GM20431 (cell line): ENCODE measurements around the gene PUSL1.

ENCODE experiments used
- in situ Hi-C: fragments of 300-500 bp; cut with MseI, MboI; formaldehyde crosslinking; loops from one replicate; pipeline ENCODE4 v1.15.0; 2020; ENCODE audit warnings: low sequenced_read_pairs; ENCODE audit not compliant: unreplicated experiment

Gene PUSL1

GRCh38 chr1:1320666-1321448, 12.5 kb downstream of the PUSL1 start:
- in situ Hi-C loops = no loop called here

GRCh38 chr1:1321477-1321876, 13.1 kb downstream of the PUSL1 start:
- in situ Hi-C loops = no loop called here

DNA sequence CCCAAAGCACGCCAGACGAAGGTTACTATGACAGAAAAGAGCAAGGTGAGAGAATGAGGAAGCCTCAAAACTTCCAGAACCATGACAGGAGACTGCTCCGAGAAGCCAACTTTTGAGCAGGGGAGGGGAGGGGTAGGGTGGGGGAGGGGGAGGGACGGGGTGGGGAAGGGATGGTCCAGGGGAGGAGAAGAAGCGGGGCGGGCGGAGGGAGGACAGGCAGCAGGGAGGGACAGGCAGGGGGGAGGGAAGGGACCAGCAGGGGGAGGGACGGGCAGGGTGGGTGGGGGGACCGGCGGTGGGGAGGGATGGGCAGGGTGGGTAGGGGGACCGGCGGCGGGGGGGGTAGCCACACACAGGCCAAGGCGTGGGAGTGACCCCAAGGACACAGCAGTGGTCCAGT, 14.0 kb downstream of the PUSL1 start:
- in situ Hi-C loops = no loop called here

GRCh38 chr1:1322952-1323351, 14.6 kb downstream of the PUSL1 start:
- in situ Hi-C loops = no loop called here

DNA sequence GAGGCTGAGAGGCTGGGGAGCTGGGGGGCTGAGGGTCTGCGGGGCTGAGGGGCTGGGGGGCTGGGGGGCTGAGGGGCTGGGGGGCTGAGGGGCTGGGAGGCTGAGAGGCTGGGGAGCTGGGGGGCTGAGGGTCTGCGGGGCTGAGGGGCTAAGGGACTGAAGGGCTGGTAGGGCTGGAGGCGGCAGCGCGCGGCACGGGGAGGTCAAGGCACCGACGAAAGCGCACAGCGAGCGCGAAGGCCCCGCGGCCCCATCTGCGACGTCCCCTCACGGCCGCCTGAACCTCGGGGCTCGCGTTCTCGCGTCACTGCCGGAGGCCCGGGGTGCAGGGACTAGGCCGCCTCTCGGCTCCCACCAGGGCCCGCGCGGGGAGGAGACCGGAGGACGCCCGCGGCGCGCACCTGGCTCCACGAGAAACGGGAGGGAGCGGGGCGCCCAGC, 15.7 kb downstream of the PUSL1 start:
- in situ Hi-C loops = no loop called here

- in situ Hi-C loops = no loop called here
Observed at GRCh38 chr1:1324524-1325287, 16.3 kb downstream of the PUSL1 start, which contains the start of the genes CPTP and INTS11. TSS of gene CPTP (plus strand) at chr1:1324802. CDS start at chr1:1326911, 2,109 bp downstream. TSS of gene INTS11 (minus strand) at chr1:1324660. CDS start at chr1:1324608, 52 bp downstream.

- in situ Hi-C loops = no loop called here
Observed at GRCh38 chr1:1325288-1326074, 17.1 kb downstream of the PUSL1 start.

GRCh38 chr1:1326075-1326605, 17.7 kb downstream of the PUSL1 start:
- in situ Hi-C loops = no loop called here

DNA sequence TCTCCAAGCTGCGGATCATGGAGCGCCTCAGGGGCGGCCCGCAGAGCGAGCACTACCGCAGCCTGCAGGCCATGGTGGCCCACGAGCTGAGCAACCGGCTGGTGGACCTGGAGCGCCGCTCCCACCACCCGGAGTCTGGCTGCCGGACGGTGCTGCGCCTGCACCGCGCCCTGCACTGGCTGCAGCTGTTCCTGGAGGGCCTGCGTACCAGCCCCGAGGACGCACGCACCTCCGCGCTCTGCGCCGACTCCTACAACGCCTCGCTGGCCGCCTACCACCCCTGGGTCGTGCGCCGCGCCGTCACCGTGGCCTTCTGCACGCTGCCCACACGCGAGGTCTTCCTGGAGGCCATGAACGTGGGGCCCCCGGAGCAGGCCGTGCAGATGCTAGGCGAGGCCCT, 18.9 kb downstream of the PUSL1 start:
- in situ Hi-C loops = no loop called here

DNA sequence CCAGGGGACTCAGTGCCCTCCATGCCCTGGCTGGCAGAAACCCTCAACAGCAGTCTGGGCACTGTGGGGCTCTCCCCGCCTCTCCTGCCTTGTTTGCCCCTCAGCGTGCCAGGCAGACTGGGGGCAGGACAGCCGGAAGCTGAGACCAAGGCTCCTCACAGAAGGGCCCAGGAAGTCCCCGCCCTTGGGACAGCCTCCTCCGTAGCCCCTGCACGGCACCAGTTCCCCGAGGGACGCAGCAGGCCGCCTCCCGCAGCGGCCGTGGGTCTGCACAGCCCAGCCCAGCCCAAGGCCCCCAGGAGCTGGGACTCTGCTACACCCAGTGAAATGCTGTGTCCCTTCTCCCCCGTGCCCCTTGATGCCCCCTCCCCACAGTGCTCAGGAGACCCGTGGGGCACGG, 19.9 kb downstream of the PUSL1 start:
- in situ Hi-C loops = no loop called here

DNA sequence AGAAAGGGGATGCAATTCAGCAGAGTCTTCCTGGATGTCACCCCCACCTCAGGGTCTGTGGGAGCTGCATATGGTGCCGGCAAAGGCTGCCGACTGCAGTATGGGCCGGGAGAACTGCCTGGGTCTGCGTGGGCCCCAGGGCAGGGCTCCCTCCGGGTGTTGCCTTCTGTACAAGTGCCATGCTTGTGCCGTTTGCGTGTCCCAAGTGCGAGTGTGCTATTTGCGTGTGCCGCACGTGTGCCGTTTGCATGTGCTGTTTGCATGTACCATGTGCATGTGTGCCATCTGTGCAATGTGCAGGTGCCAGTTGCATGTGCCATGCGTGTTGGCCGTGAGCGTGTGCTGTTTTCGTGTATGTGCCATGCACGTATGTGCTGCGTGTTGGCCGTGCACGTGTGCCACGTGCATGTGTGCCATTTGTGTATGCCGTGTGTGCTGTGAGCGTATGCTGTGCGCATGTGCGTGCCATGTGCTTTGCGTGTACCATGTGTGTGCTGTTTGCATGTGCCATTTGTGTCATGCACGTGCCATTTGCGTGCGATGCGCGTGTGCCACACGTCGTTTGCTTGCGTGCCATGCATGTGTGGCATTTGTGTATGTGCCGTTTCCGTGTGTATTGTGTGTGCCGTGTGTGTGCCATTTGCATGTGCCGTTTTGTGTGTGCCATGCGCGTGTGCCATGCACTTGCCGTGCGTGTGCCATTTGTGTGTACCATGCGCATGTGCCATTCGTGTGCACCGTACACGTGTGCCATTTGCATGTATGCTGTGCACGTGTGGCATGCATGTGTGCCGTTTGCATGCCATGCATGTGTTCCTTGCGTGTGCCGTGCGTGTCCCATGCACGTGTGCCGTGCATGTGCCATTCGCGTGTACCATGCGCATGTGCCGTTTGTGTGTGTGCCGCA, 21.2 kb downstream of the PUSL1 start:
- in situ Hi-C loops = no loop called here

DNA sequence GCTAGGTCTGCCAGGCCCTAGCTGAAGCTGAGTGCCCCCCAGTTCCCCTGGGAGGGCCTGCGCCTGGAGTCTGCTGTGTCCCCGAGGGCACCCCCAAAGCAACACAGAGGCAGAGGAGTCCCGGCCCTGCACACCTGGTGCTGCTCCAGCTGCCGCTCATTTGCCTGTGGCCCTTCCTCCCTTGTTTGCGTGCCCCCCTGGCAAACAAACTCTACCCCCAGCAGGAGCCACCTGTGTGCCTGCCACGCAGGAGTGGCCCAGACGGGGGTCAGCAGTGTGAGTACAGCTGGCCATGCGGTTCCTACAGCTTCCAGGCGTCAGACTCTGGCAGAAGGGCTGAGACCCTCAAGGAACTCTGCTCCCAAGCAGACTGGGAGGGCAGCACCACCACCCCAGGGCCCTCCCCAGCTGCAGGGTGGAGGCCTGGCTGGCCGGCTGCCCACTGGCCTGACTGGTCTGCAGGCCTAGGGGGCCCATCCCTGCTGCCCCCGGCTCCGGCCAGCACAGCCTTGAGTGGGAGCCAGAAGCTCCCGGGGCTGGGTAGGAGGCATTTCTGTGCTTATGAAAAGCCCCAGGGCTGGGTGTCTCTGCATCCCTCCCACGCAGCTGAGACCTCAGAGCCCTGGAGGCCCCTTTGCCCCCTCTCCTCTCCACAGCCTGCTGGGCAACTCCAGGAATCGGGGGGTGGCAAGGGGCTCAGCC, 22.1 kb downstream of the PUSL1 start:
- in situ Hi-C loops = no loop called here

DNA sequence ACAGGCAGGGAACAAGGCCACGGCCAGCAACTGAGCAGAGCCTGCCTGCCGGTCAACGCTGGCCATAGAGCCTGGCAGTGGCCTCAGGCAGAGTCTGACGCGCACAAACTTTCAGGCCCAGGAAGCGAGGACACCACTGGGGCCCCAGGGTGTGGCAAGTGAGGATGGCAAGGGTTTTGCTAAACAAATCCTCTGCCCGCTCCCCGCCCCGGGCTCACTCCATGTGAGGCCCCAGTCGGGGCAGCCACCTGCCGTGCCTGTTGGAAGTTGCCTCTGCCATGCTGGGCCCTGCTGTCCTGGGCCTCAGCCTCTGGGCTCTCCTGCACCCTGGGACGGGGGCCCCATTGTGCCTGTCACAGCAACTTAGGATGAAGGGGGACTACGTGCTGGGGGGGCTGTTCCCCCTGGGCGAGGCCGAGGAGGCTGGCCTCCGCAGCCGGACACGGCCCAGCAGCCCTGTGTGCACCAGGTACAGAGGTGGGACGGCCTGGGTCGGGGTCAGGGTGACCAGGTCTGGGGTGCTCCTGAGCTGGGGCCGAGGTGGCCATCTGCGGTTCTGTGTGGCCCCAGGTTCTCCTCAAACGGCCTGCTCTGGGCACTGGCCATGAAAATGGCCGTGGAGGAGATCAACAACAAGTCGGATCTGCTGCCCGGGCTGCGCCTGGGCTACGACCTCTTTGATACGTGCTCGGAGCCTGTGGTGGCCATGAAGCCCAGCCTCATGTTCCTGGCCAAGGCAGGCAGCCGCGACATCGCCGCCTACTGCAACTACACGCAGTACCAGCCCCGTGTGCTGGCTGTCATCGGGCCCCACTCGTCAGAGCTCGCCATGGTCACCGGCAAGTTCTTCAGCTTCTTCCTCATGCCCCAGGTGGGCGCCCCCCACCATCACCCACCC, 22.9 kb downstream of the PUSL1 start, which contains the start of gene TAS1R3:
TSS of gene TAS1R3 (plus strand) at position 213 of the 898 bp plus-strand sequence. CDS start at position 279, 66 bp downstream.
- in situ Hi-C loops = no loop called here

DNA sequence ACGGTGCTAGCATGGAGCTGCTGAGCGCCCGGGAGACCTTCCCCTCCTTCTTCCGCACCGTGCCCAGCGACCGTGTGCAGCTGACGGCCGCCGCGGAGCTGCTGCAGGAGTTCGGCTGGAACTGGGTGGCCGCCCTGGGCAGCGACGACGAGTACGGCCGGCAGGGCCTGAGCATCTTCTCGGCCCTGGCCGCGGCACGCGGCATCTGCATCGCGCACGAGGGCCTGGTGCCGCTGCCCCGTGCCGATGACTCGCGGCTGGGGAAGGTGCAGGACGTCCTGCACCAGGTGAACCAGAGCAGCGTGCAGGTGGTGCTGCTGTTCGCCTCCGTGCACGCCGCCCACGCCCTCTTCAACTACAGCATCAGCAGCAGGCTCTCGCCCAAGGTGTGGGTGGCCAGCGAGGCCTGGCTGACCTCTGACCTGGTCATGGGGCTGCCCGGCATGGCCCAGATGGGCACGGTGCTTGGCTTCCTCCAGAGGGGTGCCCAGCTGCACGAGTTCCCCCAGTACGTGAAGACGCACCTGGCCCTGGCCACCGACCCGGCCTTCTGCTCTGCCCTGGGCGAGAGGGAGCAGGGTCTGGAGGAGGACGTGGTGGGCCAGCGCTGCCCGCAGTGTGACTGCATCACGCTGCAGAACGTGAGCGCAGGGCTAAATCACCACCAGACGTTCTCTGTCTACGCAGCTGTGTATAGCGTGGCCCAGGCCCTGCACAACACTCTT, 23.8 kb downstream of the PUSL1 start:
- in situ Hi-C loops = no loop called here

DNA sequence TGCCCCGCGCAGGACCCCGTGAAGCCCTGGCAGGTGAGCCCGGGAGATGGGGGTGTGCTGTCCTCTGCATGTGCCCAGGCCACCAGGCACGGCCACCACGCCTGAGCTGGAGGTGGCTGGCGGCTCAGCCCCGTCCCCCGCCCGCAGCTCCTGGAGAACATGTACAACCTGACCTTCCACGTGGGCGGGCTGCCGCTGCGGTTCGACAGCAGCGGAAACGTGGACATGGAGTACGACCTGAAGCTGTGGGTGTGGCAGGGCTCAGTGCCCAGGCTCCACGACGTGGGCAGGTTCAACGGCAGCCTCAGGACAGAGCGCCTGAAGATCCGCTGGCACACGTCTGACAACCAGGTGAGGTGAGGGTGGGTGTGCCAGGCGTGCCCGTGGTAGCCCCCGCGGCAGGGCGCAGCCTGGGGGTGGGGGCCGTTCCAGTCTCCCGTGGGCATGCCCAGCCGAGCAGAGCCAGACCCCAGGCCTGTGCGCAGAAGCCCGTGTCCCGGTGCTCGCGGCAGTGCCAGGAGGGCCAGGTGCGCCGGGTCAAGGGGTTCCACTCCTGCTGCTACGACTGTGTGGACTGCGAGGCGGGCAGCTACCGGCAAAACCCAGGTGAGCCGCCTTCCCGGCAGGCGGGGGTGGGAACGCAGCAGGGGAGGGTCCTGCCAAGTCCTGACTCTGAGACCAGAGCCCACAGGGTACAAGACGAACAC, 24.5 kb downstream of the PUSL1 start:
- in situ Hi-C loops = no loop called here

DNA sequence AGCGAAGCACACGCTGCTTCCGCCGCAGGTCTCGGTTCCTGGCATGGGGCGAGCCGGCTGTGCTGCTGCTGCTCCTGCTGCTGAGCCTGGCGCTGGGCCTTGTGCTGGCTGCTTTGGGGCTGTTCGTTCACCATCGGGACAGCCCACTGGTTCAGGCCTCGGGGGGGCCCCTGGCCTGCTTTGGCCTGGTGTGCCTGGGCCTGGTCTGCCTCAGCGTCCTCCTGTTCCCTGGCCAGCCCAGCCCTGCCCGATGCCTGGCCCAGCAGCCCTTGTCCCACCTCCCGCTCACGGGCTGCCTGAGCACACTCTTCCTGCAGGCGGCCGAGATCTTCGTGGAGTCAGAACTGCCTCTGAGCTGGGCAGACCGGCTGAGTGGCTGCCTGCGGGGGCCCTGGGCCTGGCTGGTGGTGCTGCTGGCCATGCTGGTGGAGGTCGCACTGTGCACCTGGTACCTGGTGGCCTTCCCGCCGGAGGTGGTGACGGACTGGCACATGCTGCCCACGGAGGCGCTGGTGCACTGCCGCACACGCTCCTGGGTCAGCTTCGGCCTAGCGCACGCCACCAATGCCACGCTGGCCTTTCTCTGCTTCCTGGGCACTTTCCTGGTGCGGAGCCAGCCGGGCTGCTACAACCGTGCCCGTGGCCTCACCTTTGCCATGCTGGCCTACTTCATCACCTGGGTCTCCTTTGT, 25.3 kb downstream of the PUSL1 start:
- in situ Hi-C loops = no loop called here
